IMR-90 (cell line): Measurements from ENCODE around the gene MAP1LC3B. TPM values are rescaled to one million over a fixed set of nuclear protein-coding genes. Genes with fewer than 3 reads are reported as not detected.
A peak's percentile ranks its signal among the peaks of the same experiment; 100 is the strongest.

Source experiments
- ATAC-seq: fragments of 200-7000 bp; cut with Tn5 transposase; 2 replicates; pipeline ENCODE4 v1.9.1; 2020; ENCODE audit warnings: low read depth, mild to moderate bottlenecking, moderate library complexity
- BruUV-seq: library from RNA; stranded (reverse); fragments of 400-500 nt; replicated peaks from 2 replicates; lab custom pipeline; 2021; lab: Mats Ljungman, UMichigan
- CTCF ChIA-PET: fragments of 300-600 bp; formaldehyde crosslinking; extraction: SDS; loops from one replicate; lab custom pipeline; 2021; ENCODE audit warnings: antibody characterized with exemption; lab: Yijun Ruan, JAX
- POLR2A ChIA-PET: fragments of 300-600 bp; sonication (Branson Sonifier 250); formaldehyde crosslinking; loops from one replicate; lab custom pipeline; 2022; ENCODE audit warnings: antibody characterized with exemption; ENCODE audit not compliant: unreplicated experiment; lab: Charles Lee
- DNase-seq: peaks from one replicate; pipeline ENCODE4 v3.0.0; 2013
- H2AFZ ChIP-seq: replicated peaks from 2 replicates; pipeline ENCODE3; 2013; ENCODE audit warnings: low read length, mild to moderate bottlenecking; ENCODE audit not compliant: poor library complexity
- H2AK5ac ChIP-seq: 2 replicates; pipeline ENCODE4 v1.6.1; 2013; ENCODE audit warnings: low read depth, low read length, inconsistent platforms
- H2AK9ac ChIP-seq: replicated peaks from 2 replicates; pipeline ENCODE3; 2013; ENCODE audit warnings: mild to moderate bottlenecking, low read depth, low read length, moderate library complexity; ENCODE audit not compliant: poor library complexity
- H2BK120ac ChIP-seq: 2 replicates; pipeline ENCODE4 v1.6.1; 2013; ENCODE audit warnings: low read depth, low read length, inconsistent platforms
- H2BK15ac ChIP-seq: 3 replicates; pipeline ENCODE4 v1.6.1; 2013; ENCODE audit warnings: low read depth, low read length, inconsistent platforms
- H2BK20ac ChIP-seq: 2 replicates; pipeline ENCODE4 v1.6.1; 2013; ENCODE audit warnings: low read depth, mild to moderate bottlenecking, inconsistent platforms, low read length, moderate library complexity
- H2BK5ac ChIP-seq: 2 replicates; pipeline ENCODE4 v1.6.1; 2013; ENCODE audit warnings: mild to moderate bottlenecking, low read depth, low read length, inconsistent platforms; ENCODE audit not compliant: poor library complexity, severe bottlenecking
- H3K14ac ChIP-seq: replicated peaks from 2 replicates; pipeline ENCODE4 v1.6.1; 2013; ENCODE audit warnings: low read depth, low read length, inconsistent platforms
- H3K18ac ChIP-seq: 2 replicates; pipeline ENCODE4 v1.6.1; 2013; ENCODE audit warnings: low read depth, low read length, control low read depth
- H3K23ac ChIP-seq: 2 replicates; pipeline ENCODE4 v1.6.1; 2013; ENCODE audit warnings: low read depth, low read length, inconsistent platforms
- H3K27ac ChIP-seq: 2 replicates; pipeline ENCODE4 v1.5.1; 2013; ENCODE audit warnings: mild to moderate bottlenecking, control low read depth, low read length; ENCODE audit not compliant: insufficient read depth
- H3K27me3 ChIP-seq: 2 replicates; pipeline ENCODE4 v1.6.1; 2013; ENCODE audit warnings: low read length; ENCODE audit not compliant: control insufficient read depth, insufficient read depth
- H3K36me3 ChIP-seq: 2 replicates; pipeline ENCODE4 v1.6.1; 2013; ENCODE audit warnings: low read length, mixed read lengths; ENCODE audit not compliant: control insufficient read depth, insufficient read depth
- H3K4ac ChIP-seq: 2 replicates; pipeline ENCODE4 v1.6.1; 2013; ENCODE audit warnings: low read depth, low read length, inconsistent platforms
- H3K4me1 ChIP-seq: 2 replicates; pipeline ENCODE4 v1.6.1; 2013; ENCODE audit warnings: low read length, mixed read lengths; ENCODE audit not compliant: control insufficient read depth, insufficient read depth
- H3K4me2 ChIP-seq: 2 replicates; pipeline ENCODE4 v1.6.1; 2013; ENCODE audit warnings: low read depth, mild to moderate bottlenecking, control low read depth, low read length, moderate library complexity
- H3K4me3 ChIP-seq: 2 replicates; pipeline ENCODE4 v1.5.1; 2013; ENCODE audit warnings: low read depth, mild to moderate bottlenecking, control low read depth, low read length, moderate library complexity; ENCODE audit not compliant: insufficient read depth
- H3K56ac ChIP-seq: 2 replicates; pipeline ENCODE4 v1.6.1; 2013; ENCODE audit warnings: low read length, inconsistent platforms; ENCODE audit not compliant: insufficient read depth; ENCODE audit errors: extremely low read depth
- H3K79me1 ChIP-seq, 2 experiments: 2 replicates each; pipeline ENCODE4 v1.6.1; 2013; ENCODE audit warnings: low read length in 2 of 2, inconsistent platforms in 1 of 2, low read depth in 1 of 2
- H3K9ac ChIP-seq: 2 replicates; pipeline ENCODE4 v1.6.1; 2013; ENCODE audit warnings: low read depth, low read length, control low read depth
- H3K9me1 ChIP-seq: 2 replicates; pipeline ENCODE4 v1.6.1; 2013; ENCODE audit warnings: low read length, inconsistent platforms; ENCODE audit not compliant: insufficient read depth
- H3K9me3 ChIP-seq: 2 replicates; pipeline ENCODE4 v1.6.1; 2013; ENCODE audit warnings: low read length; ENCODE audit not compliant: control insufficient read depth, insufficient read depth
- H4K20me1 ChIP-seq: 2 replicates; pipeline ENCODE4 v1.6.1; 2013; ENCODE audit warnings: low read length, inconsistent platforms; ENCODE audit not compliant: insufficient read depth
- H4K5ac ChIP-seq: 2 replicates; pipeline ENCODE4 v1.6.1; 2013; ENCODE audit warnings: mild to moderate bottlenecking, low read depth, low read length, control low read depth
- H4K8ac ChIP-seq, 2 experiments: 2 replicates each; pipeline ENCODE4 v1.6.1; 2013; ENCODE audit warnings: low read depth in 2 of 2, low read length in 2 of 2, control low read depth in 1 of 2, inconsistent platforms in 1 of 2
- H4K91ac ChIP-seq: 2 replicates; pipeline ENCODE4 v1.6.1; 2013; ENCODE audit warnings: low read depth, low read length, inconsistent platforms; ENCODE audit not compliant: insufficient read depth
- BHLHE40 ChIP-seq: fragments of 150-350 bp; IDR thresholded peaks from 2 replicates; pipeline ENCODE4 v1.6.1; 2016; ENCODE audit warnings: mild to moderate bottlenecking, low read depth, low read length
- CEBPB ChIP-seq: IDR thresholded peaks from 2 replicates; pipeline ENCODE4 v1.6.1; 2012; ENCODE audit warnings: low read depth, low read length, improper control_type of control experiment
- FOS ChIP-seq: fragments of 150-350 bp; IDR thresholded peaks from 2 replicates; pipeline ENCODE4 v1.6.1; 2016; ENCODE audit warnings: low read depth, low read length
- MAFK ChIP-seq: IDR thresholded peaks from 2 replicates; pipeline ENCODE4 v1.6.1; 2012; ENCODE audit warnings: low read depth, low read length, improper control_type of control experiment
- MAZ ChIP-seq: IDR thresholded peaks from 2 replicates; pipeline ENCODE4 v1.6.1; 2012; ENCODE audit warnings: low read depth, mild to moderate bottlenecking, low read length, improper control_type of control experiment, moderate library complexity, borderline replicate concordance
- MXI1 ChIP-seq: IDR thresholded peaks from 2 replicates; pipeline ENCODE4 v1.6.1; 2012; ENCODE audit warnings: low read depth, mild to moderate bottlenecking, low read length, moderate library complexity, borderline replicate concordance
- POLR2A ChIP-seq: IDR thresholded peaks from 2 replicates; pipeline ENCODE4 v1.6.1; 2012; ENCODE audit warnings: mild to moderate bottlenecking, low read depth, low read length
- RCOR1 ChIP-seq: IDR thresholded peaks from 2 replicates; pipeline ENCODE4 v1.6.1; 2012; ENCODE audit warnings: mild to moderate bottlenecking, low read length, improper control_type of control experiment; ENCODE audit not compliant: insufficient replicate concordance
- WGBS, 2 experiments: methylation state at CpG; one replicate each; pipeline versions ENCODE4 v1.1.5 to v1.1.7; 2013; ENCODE audit warnings: missing lambda C conversion rate in 2 of 2; ENCODE audit not compliant: insufficient read length in 1 of 2; ENCODE audit errors: extremely low coverage in 2 of 2; 5-methylcytosine and 5-hydroxymethylcytosine counted together
- dilution Hi-C: fragments of 300-500 bp; cut with HindIII; formaldehyde crosslinking; loops from one replicate; pipeline ENCODE4 v1.14.3; 2018; ENCODE audit warnings: low sequenced_read_pairs; ENCODE audit not compliant: unreplicated experiment
- in situ Hi-C: fragments of 300-500 bp; cut with MboI; formaldehyde crosslinking; loops from 3 replicates; pipeline ENCODE4 v1.14.3; 2019; ENCODE audit warnings: low sequenced_read_pairs, inconsistent platforms, mixed read lengths
- intact Hi-C: fragments of 100-400 bp; cut with micrococcal nuclease; formaldehyde crosslinking; loops from 2 replicates; pipeline ENCODE4 v1.10.0; 2022
- polyA plus RNA-seq, 3 experiments: library from polyadenylated mRNA; depleted of rRNA; stranded (reverse); fragments of >200 nt; gene quantifications; 2 replicates each; pipeline ENCODE4 v1.2.3, GENCODE V29; 2012; ENCODE audit warnings: low replicate concordance in 1 of 3
- total RNA-seq: library from RNA; depleted of rRNA; stranded (reverse); fragments of >200 nt; gene quantifications from 2 replicates; pipeline ENCODE4 v1.2.3, GENCODE V29; 2012
- TF ChIP-seq, protein P1 (sequence below): fragments of 150-350 bp; IDR thresholded peaks from 2 replicates; pipeline ENCODE4 v1.6.1; 2017; ENCODE audit warnings: mild to moderate bottlenecking, antibody characterized with exemption, low read length, low read depth
- TF ChIP-seq, protein P2 (sequence below): conservative IDR thresholded peaks from 2 replicates; pipeline ENCODE4 v1.5.1; 2012; ENCODE audit warnings: mild to moderate bottlenecking, low read depth, low read length, improper control_type of control experiment

MAP1LC3B gene
- total and polyA plus RNA-seq, 2 of the 4 experiments (the other 2 are of a cell fraction) = 23.5 to 57.7 TPM

- Histone ChIP-seq H3K23ac (peak overlapping the region; percentile 95), H3K79me1 (peaks cover 4 to 55% of the 10 kb centered on the region in 2 experiments; a peak in 3 of 4 replicates), H3K9ac (no peak overlapping the region), H3K4me3 (peak overlapping the region; percentile 75), H3K4ac (no peak overlapping the region), H3K56ac (no peak overlapping the region), H4K5ac (no peak overlapping the region), H3K27ac (no peak overlapping the region), H3K14ac (no peak overlapping the region), H4K20me1 (peaks cover 52% of the 10 kb centered on the region), H2BK20ac (no peak overlapping the region), H4K8ac (no peak overlapping the region), H2BK15ac (no peak overlapping the region), H3K9me3 (no peaks in the 10 kb centered on the region), H2AFZ (no peak overlapping the region), H3K4me1 (peaks cover 3% of the 10 kb centered on the region), H3K4me2 (peak overlapping the region; percentile 87), H3K27me3 (no peaks in the 10 kb centered on the region), H2AK5ac (no peak overlapping the region), H3K36me3 (peaks cover 2% of the 10 kb centered on the region; the same call in 1 of the 2 replicates), H2AK9ac (no peak overlapping the region), H3K18ac (no peak overlapping the region), H3K9me1 (peaks cover 7% of the 10 kb centered on the region; the same call in 1 of the 2 replicates), H4K91ac (no peak overlapping the region), H2BK5ac (no peak overlapping the region), H2BK120ac (no peak overlapping the region)
- intact Hi-C loops (loop anchor here (1.0 kb wide), 1 partner anchor 243 kb away; no protein-coding TSS in a partner anchor), dilution Hi-C loops (no loop called here), in situ Hi-C loops (no loop called here)
- no peak for ATAC-seq
- no peak for DNase-seq
- TSS peak; percentile 71 for BruUV-seq
- 80% methylated on average over 1 of the region's 6 CpGs; no CpG with 5 or more reads in 1 of the 2 experiments for WGBS, 2 experiments
- CTCF ChIA-PET = interaction anchor here (0.8 to 2.4 kb wide), 5 partner anchors 9 to 243 kb away, joined by 3 to 7 read pairs (median 3); no protein-coding TSS in a partner anchor
- TF ChIP-seq RCOR1 = no peak
- TF ChIP-seq, protein P1, sequence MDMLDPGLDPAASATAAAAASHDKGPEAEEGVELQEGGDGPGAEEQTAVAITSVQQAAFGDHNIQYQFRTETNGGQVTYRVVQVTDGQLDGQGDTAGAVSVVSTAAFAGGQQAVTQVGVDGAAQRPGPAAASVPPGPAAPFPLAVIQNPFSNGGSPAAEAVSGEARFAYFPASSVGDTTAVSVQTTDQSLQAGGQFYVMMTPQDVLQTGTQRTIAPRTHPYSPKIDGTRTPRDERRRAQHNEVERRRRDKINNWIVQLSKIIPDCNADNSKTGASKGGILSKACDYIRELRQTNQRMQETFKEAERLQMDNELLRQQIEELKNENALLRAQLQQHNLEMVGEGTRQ = no peak
- TF ChIP-seq POLR2A = no peak
- TF ChIP-seq, protein P2, sequence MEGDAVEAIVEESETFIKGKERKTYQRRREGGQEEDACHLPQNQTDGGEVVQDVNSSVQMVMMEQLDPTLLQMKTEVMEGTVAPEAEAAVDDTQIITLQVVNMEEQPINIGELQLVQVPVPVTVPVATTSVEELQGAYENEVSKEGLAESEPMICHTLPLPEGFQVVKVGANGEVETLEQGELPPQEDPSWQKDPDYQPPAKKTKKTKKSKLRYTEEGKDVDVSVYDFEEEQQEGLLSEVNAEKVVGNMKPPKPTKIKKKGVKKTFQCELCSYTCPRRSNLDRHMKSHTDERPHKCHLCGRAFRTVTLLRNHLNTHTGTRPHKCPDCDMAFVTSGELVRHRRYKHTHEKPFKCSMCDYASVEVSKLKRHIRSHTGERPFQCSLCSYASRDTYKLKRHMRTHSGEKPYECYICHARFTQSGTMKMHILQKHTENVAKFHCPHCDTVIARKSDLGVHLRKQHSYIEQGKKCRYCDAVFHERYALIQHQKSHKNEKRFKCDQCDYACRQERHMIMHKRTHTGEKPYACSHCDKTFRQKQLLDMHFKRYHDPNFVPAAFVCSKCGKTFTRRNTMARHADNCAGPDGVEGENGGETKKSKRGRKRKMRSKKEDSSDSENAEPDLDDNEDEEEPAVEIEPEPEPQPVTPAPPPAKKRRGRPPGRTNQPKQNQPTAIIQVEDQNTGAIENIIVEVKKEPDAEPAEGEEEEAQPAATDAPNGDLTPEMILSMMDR = no peak
- TF ChIP-seq MAFK = no peak
- no peak for TF ChIP-seq FOS
- TF ChIP-seq CEBPB = no peak
- TF ChIP-seq MAZ = no peak
- no peak for TF ChIP-seq BHLHE40
- TF ChIP-seq MXI1 = no peak
- POLR2A ChIA-PET = no interaction called here
Observed at GRCh38 chr16:87393680-87394055, 1.5 kb downstream of the MAP1LC3B start.
